ENCODE data around the gene MYBPHL.

Gene MYBPHL

DNA sequence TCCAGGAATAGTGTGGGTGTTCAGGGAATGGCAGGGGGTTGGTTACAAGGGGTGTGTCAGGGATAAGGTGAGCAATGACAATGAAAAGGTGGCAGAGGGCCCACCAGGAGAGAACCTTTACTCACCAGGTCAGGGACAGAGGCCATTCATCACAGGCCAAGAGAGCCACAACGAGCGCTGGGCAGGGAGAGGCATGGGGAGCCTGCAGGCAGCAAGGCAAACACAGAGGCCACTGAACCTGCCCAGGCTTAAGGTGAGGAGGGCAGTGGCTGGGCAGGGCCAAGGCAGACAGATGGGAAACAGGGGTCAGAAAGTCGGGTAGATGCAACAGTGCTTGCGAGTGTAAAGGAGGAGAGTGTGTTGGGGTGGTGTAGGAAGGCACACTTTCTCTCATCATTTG, 28.3 kb upstream of the MYBPHL start:
- H3K36me3 ChIP-seq (ENCODE audit: control insufficient read depth, insufficient read depth, low read length), result no peaks in the 10 kb centered on the region

DNA sequence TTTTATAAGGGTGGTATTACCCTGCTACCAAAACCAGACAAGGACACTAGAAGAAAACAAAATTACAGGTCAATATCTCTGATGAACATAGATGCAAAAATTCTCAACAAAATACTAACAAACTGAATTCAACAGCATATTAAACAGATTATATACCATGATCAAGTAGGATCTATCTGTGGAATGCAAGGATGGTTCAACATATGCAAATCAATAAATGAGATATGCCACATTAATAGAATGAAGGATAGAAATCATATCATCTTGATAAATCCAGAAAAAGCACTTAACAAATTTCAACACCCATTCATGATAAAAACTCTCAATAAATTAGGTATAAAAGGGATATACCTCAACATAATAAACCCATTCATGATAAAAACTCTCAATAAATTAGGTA, 24.3 kb upstream of the MYBPHL start:
- no peaks in the 10 kb centered on the region for H3K4me1 ChIP-seq (ENCODE audit: control insufficient read depth, insufficient read depth, low read length, poor library complexity, severe bottlenecking)
- H3K4me3 ChIP-seq (ENCODE audit: insufficient read depth, low read depth, low read length, poor library complexity, severe bottlenecking), result no peak overlapping the region
- no peaks in the 10 kb centered on the region for H3K27me3 ChIP-seq (replicated peaks; ENCODE audit: control insufficient read depth, insufficient read depth, low read length, poor library complexity, severe bottlenecking)
- no peaks in the 10 kb centered on the region for H3K36me3 ChIP-seq (ENCODE audit: control insufficient read depth, insufficient read depth, low read length)
- no peaks in the 10 kb centered on the region for H3K9me3 ChIP-seq (ENCODE audit: control insufficient read depth, low read length)
- H3K27ac ChIP-seq (ENCODE audit: insufficient read depth, low read length, poor library complexity, severe bottlenecking), result no peak overlapping the region
- no peak for DNase-seq

More for the DNA sequence above, 28.3 kb upstream of the MYBPHL start:
- Histone ChIP-seq H3K27ac (ENCODE audit: insufficient read depth, low read length, poor library complexity, severe bottlenecking) (no peak overlapping the region), H3K27me3 (replicated peaks; ENCODE audit: control insufficient read depth, insufficient read depth, low read length, poor library complexity, severe bottlenecking) (no peaks in the 10 kb centered on the region), H3K4me3 (ENCODE audit: insufficient read depth, low read depth, low read length, poor library complexity, severe bottlenecking) (no peak overlapping the region), H3K9me3 (ENCODE audit: control insufficient read depth, low read length) (no peaks in the 10 kb centered on the region), H3K4me1 (ENCODE audit: control insufficient read depth, insufficient read depth, low read length, poor library complexity, severe bottlenecking) (no peaks in the 10 kb centered on the region)
- DNase-seq, result no peak

DNA sequence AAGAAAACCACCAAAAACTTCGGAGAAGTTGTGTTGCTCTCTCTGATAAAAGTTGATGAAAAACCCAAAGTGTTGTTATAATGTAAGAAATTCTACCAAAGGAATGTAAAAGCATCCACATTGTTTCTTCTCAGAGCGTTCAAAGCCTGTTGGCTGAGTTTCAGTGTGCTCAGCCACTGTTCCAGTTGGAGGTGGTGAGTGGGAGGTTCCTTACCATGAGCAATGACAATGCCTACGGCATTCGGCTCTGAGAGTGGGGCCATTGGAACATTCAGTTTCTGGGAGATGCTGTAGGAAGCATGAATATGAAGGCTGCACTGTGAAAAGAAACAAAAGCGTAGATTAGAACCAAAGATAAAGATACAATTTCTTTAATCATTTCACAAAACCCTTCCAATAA, 20.5 kb upstream of the MYBPHL start:
- Histone ChIP-seq H3K4me1 (ENCODE audit: control insufficient read depth, insufficient read depth, low read length, poor library complexity, severe bottlenecking) (no peaks in the 10 kb centered on the region), H3K9me3 (ENCODE audit: control insufficient read depth, low read length) (no peaks in the 10 kb centered on the region), H3K36me3 (ENCODE audit: control insufficient read depth, insufficient read depth, low read length) (no peaks in the 10 kb centered on the region), H3K27me3 (replicated peaks; ENCODE audit: control insufficient read depth, insufficient read depth, low read length, poor library complexity, severe bottlenecking) (no peaks in the 10 kb centered on the region), H3K4me3 (ENCODE audit: insufficient read depth, low read depth, low read length, poor library complexity, severe bottlenecking) (no peak overlapping the region), H3K27ac (ENCODE audit: insufficient read depth, low read length, poor library complexity, severe bottlenecking) (no peak overlapping the region)
- no peak for DNase-seq

DNA sequence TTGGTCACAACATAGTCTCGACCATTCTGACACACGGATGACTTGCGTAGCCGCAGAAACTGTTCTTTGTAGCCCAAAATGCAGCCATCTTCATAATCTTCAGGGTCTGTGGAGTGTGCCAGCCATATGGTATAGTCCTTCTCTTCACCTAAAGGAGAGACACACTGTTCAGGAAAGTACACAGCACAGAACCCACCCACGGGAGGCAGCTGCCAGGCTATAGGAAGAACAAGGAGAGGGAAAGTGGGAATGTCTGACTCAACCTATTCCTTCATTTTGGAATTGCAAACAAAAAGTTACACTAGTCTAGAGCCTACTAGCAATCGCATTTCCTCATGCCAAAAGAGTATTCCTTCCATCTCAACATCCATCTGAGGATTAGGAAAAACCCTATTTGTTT, 16.2 kb upstream of the MYBPHL start:
- H3K36me3 ChIP-seq (ENCODE audit: control insufficient read depth, insufficient read depth, low read length), result no peaks in the 10 kb centered on the region
- no peak overlapping the region for H3K4me3 ChIP-seq (ENCODE audit: insufficient read depth, low read depth, low read length, poor library complexity, severe bottlenecking)
- no peaks in the 10 kb centered on the region for H3K4me1 ChIP-seq (ENCODE audit: control insufficient read depth, insufficient read depth, low read length, poor library complexity, severe bottlenecking)
- no peak overlapping the region for H3K27ac ChIP-seq (ENCODE audit: insufficient read depth, low read length, poor library complexity, severe bottlenecking)
- no peaks in the 10 kb centered on the region for H3K9me3 ChIP-seq (ENCODE audit: control insufficient read depth, low read length)
- no peak for DNase-seq
- H3K27me3 ChIP-seq (replicated peaks; ENCODE audit: control insufficient read depth, insufficient read depth, low read length, poor library complexity, severe bottlenecking), result no peaks in the 10 kb centered on the region

DNA sequence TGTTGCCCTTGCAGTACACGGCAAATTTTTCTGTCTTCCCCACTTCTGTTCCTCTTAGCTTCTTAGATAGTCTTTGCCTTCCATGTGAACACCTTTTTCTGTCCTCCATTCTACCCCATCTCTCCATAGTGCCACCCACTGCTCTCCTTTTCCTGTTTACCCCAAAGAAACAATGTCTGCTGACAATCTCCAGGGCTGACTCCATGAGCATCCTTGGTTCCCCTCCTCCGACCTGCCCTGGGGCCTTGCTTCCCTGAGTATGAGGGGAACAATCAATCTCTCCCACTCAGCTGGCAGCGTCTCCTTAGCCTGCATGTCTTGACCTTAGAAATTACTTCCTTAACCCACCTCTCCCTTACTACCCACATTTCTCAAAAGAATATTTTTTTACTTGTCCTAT, 12.3 kb upstream of the MYBPHL start:
- Histone ChIP-seq H3K27ac (ENCODE audit: insufficient read depth, low read length, poor library complexity, severe bottlenecking) (no peak overlapping the region), H3K4me1 (ENCODE audit: control insufficient read depth, insufficient read depth, low read length, poor library complexity, severe bottlenecking) (no peaks in the 10 kb centered on the region), H3K36me3 (ENCODE audit: control insufficient read depth, insufficient read depth, low read length) (no peaks in the 10 kb centered on the region), H3K27me3 (replicated peaks; ENCODE audit: control insufficient read depth, insufficient read depth, low read length, poor library complexity, severe bottlenecking) (no peaks in the 10 kb centered on the region), H3K9me3 (ENCODE audit: control insufficient read depth, low read length) (no peaks in the 10 kb centered on the region), H3K4me3 (ENCODE audit: insufficient read depth, low read depth, low read length, poor library complexity, severe bottlenecking) (no peak overlapping the region)
- no peak for DNase-seq

DNA sequence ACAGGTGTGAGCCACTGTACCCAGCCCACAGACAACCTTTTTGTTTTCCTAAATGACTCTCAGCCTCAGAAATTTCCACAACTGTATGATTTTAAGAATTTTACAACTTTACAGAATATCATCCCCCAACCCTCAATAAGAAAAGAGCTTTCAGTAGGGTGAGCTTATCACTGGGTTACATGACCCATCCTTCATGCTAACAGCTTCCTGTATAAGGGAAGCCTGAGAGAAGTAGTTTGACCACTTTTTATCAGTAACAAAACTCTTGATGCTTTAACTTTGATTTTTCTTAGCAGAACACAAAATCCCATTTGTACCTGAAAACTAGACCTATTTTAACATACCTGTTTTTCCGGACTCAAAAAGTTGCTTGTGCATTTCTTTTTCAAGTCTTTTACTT, 9.7 kb upstream of the MYBPHL start:
- Histone ChIP-seq H3K27ac (ENCODE audit: insufficient read depth, low read length, poor library complexity, severe bottlenecking) (no peak overlapping the region), H3K4me3 (ENCODE audit: insufficient read depth, low read depth, low read length, poor library complexity, severe bottlenecking) (no peak overlapping the region), H3K4me1 (ENCODE audit: control insufficient read depth, insufficient read depth, low read length, poor library complexity, severe bottlenecking) (no peaks in the 10 kb centered on the region), H3K27me3 (replicated peaks; ENCODE audit: control insufficient read depth, insufficient read depth, low read length, poor library complexity, severe bottlenecking) (no peaks in the 10 kb centered on the region), H3K36me3 (ENCODE audit: control insufficient read depth, insufficient read depth, low read length) (no peaks in the 10 kb centered on the region), H3K9me3 (ENCODE audit: control insufficient read depth, low read length) (no peaks in the 10 kb centered on the region)
- DNase-seq, result no peak

DNA sequence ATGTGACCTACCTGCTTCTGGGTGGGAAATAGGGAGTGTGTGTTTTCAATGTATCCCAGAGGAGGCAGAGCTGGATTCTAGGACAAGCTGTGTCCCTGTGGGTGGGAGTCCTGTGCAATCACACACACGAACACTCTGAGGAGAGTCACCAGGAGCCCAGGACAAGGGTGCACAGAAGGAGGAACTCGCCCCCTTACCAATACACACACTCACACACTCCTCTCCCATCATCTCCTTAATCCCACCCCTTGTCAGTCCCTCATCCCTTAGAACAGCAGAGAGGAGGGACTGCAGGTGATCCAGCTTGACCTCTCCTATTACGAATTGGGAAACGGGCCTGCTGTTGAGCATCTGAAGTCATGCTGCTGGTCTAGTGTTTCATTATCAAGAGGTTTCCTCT, 8.5 kb upstream of the MYBPHL start:
- Histone ChIP-seq H3K36me3 (ENCODE audit: control insufficient read depth, insufficient read depth, low read length) (no peaks in the 10 kb centered on the region), H3K27me3 (replicated peaks; ENCODE audit: control insufficient read depth, insufficient read depth, low read length, poor library complexity, severe bottlenecking) (no peaks in the 10 kb centered on the region), H3K4me1 (ENCODE audit: control insufficient read depth, insufficient read depth, low read length, poor library complexity, severe bottlenecking) (no peaks in the 10 kb centered on the region), H3K27ac (ENCODE audit: insufficient read depth, low read length, poor library complexity, severe bottlenecking) (no peak overlapping the region), H3K9me3 (ENCODE audit: control insufficient read depth, low read length) (no peaks in the 10 kb centered on the region), H3K4me3 (ENCODE audit: insufficient read depth, low read depth, low read length, poor library complexity, severe bottlenecking) (no peak overlapping the region)
- no peak for DNase-seq

DNA sequence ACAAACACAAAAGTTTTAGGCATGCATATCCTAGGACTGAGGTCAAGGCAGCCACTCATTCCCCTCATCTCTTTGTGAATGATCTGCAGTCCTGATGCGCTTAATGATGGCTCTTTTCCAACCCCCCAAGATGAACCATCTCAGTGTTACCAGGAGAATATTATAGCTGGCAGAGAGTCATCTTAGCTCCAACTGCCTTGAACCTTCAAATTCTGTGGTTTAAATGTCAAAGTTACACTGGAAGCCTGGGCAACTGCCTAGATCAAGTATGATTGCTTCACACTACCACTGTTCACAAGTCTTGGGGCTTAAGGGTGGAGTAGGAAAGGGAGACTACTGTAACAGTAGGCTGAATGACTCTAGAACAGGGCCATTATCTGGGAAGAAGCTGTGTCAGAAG, 8.0 kb upstream of the MYBPHL start:
- Histone ChIP-seq H3K27me3 (replicated peaks; ENCODE audit: control insufficient read depth, insufficient read depth, low read length, poor library complexity, severe bottlenecking) (no peaks in the 10 kb centered on the region), H3K36me3 (ENCODE audit: control insufficient read depth, insufficient read depth, low read length) (no peaks in the 10 kb centered on the region), H3K27ac (ENCODE audit: insufficient read depth, low read length, poor library complexity, severe bottlenecking) (no peak overlapping the region), H3K4me1 (ENCODE audit: control insufficient read depth, insufficient read depth, low read length, poor library complexity, severe bottlenecking) (no peaks in the 10 kb centered on the region), H3K4me3 (ENCODE audit: insufficient read depth, low read depth, low read length, poor library complexity, severe bottlenecking) (no peak overlapping the region), H3K9me3 (ENCODE audit: control insufficient read depth, low read length) (no peaks in the 10 kb centered on the region)
- no peak for DNase-seq

DNA sequence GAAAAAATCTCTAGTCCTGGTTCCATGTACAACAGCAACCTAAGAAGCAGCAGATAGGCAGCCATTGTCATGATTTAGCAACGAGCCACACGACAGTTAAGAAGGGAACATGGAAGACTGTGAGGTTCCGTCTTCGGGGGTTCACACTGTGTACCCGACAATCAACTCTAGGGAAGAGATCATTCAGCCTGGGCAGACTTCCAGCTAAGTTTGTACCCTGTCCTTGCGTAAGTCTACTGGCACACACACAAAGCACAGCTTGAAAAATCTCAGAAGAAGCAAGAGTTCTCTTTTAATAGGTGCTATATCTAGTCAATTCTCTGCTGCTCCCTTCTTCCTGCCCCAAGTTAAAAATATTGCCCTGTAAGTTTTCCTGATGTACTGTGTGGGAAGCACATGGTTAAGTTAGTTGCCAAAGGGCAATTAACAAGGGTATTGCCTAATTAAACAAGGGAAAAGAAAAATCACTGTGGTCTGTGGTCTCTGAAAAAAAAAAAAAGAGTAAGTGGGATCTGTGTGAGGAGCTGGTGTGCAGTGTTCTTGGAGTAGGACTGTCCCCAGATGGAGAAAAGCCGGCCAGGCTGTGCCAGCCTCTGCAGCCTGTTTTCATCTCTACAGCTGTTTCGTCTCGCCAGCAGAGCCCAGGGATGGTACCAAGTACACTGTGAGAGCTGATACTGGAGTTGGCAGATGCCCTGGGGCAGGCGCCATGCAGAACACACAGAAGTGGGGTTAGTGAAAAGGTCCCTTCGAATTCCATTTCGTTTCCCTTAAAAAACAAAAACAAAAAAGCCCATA, 6.4 kb upstream of the MYBPHL start:
- DNase-seq, result no peak
- Histone ChIP-seq H3K27me3 (replicated peaks; ENCODE audit: control insufficient read depth, insufficient read depth, low read length, poor library complexity, severe bottlenecking) (no peaks in the 10 kb centered on the region), H3K27ac (ENCODE audit: insufficient read depth, low read length, poor library complexity, severe bottlenecking) (no peak overlapping the region), H3K4me3 (ENCODE audit: insufficient read depth, low read depth, low read length, poor library complexity, severe bottlenecking) (no peak overlapping the region), H3K9me3 (ENCODE audit: control insufficient read depth, low read length) (no peaks in the 10 kb centered on the region), H3K4me1 (ENCODE audit: control insufficient read depth, insufficient read depth, low read length, poor library complexity, severe bottlenecking) (no peaks in the 10 kb centered on the region), H3K36me3 (ENCODE audit: control insufficient read depth, insufficient read depth, low read length) (no peaks in the 10 kb centered on the region)

DNA sequence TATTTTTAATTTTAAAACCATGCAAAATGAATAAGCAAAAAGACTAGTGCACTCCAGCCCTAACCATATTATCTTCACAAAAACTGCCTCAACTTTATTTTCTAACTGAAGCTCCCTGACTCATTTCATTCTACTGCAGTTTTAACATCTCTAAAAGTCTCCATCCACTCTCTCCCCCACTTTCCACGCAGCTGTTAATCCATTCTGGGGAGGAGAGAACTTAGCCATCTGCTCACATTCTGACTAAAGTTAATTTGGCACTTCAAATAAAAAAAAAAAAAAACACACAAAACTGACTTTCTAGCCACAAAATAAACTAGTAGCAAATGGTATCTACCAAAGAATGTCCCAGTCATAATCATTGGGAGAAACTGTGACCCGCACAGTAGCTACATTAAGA, 5.4 kb upstream of the MYBPHL start:
- H3K4me1 ChIP-seq (ENCODE audit: control insufficient read depth, insufficient read depth, low read length, poor library complexity, severe bottlenecking), result no peaks in the 10 kb centered on the region
- H3K36me3 ChIP-seq (ENCODE audit: control insufficient read depth, insufficient read depth, low read length), result no peaks in the 10 kb centered on the region
- H3K4me3 ChIP-seq (ENCODE audit: insufficient read depth, low read depth, low read length, poor library complexity, severe bottlenecking), result no peak overlapping the region
- no peak for DNase-seq
- no peak overlapping the region for H3K27ac ChIP-seq (ENCODE audit: insufficient read depth, low read length, poor library complexity, severe bottlenecking)
- no peaks in the 10 kb centered on the region for H3K9me3 ChIP-seq (ENCODE audit: control insufficient read depth, low read length)
- H3K27me3 ChIP-seq (replicated peaks; ENCODE audit: control insufficient read depth, insufficient read depth, low read length, poor library complexity, severe bottlenecking), result no peaks in the 10 kb centered on the region

Data from effector memory CD4-positive, alpha-beta T cell (primary cell).